GM12878 (cell line): ENCODE data around the gene HORMAD2. TPM values are rescaled to one million over a fixed set of nuclear protein-coding genes. Genes with fewer than 3 reads are reported as not detected.
A peak's percentile ranks its signal among the peaks of the same experiment; 100 is the strongest.

Source experiments
- CBX3 ChIP-seq: fragments of 200-600 bp; sonication (generic); IDR thresholded peaks from 2 replicates; pipeline ENCODE4 v1.6.1; 2016; ENCODE audit warnings: low read depth, borderline replicate concordance
- CHD1 ChIP-seq: IDR thresholded peaks from 2 replicates; pipeline ENCODE4 v1.6.1; 2012; ENCODE audit warnings: low read depth, low read length, improper control_type of control experiment
- CHD2 ChIP-seq: IDR thresholded peaks from 2 replicates; pipeline ENCODE4 v1.6.1; 2011; ENCODE audit warnings: low read depth, low read length, improper control_type of control experiment, borderline replicate concordance
- CREM ChIP-seq: IDR thresholded peaks from 2 replicates; pipeline ENCODE4 v1.6.1; 2014; ENCODE audit warnings: antibody characterized with exemption, low read depth
- FOS ChIP-seq: IDR thresholded peaks from 3 replicates; pipeline ENCODE4 v1.6.1; 2011; ENCODE audit warnings: borderline replicate concordance; ENCODE audit not compliant: insufficient read length; ENCODE audit errors: extremely low read depth
- HDAC6 ChIP-seq: fragments of 200-600 bp; sonication (generic); IDR thresholded peaks from one replicate; pipeline ENCODE4 v1.8.0; 2017; ENCODE audit warnings: antibody characterized with exemption; ENCODE audit not compliant: unreplicated experiment
- MTA2 ChIP-seq: fragments of 450-650 bp; IDR thresholded peaks from 2 replicates; pipeline ENCODE4 v1.6.1; 2016; ENCODE audit warnings: low read depth, mild to moderate bottlenecking, moderate library complexity
- MYB ChIP-seq: fragments of 150-350 bp; IDR thresholded peaks from 2 replicates; pipeline ENCODE4 v1.6.1; 2014; ENCODE audit warnings: mild to moderate bottlenecking, low read depth, low read length, borderline replicate concordance
- RUNX3 ChIP-seq: IDR thresholded peaks from 2 replicates; pipeline ENCODE4 v1.6.1; 2012; ENCODE audit warnings: low read length, inconsistent platforms
- TCF3 ChIP-seq: IDR thresholded peaks from 2 replicates; pipeline ENCODE4 v1.6.1; 2012; ENCODE audit warnings: low read depth, mild to moderate bottlenecking, low read length, borderline replicate concordance; ENCODE audit not compliant: insufficient read depth
- WRNIP1 ChIP-seq: IDR thresholded peaks from 2 replicates; pipeline ENCODE4 v1.6.1; 2011; ENCODE audit warnings: low read depth, low read length, improper control_type of control experiment, borderline replicate concordance
- ZNF207 ChIP-seq: fragments of 450-650 bp; IDR thresholded peaks from 2 replicates; pipeline ENCODE4 v1.6.1; 2014; ENCODE audit warnings: antibody characterized with exemption, mild to moderate bottlenecking, borderline replicate concordance
- polyA plus RNA-seq, 11 experiments: library from polyadenylated mRNA; depleted of rRNA in 4 of 11; unstranded in 6 of 11; stranded (reverse) in 5 of 11; fragments of >200 nt; fragmentation: Nextera tagmentation in 4 of 11; fragmentation: Illumina TruSeq in 1 of 11; extraction: Ambion mirVana in 4 of 11; extraction: Trizol in 1 of 11; gene quantifications; 1 replicate in 1 of 11; 2 replicates in 10 of 11; pipeline versions ENCODE4 v1.2.1 to v1.2.3, GENCODE V29; 2011 to 2016; ENCODE audit warnings: inconsistent platforms in 2 of 11, missing spikeins in 2 of 11, low read depth in 1 of 11
- total RNA-seq, 4 experiments: library from RNA; depleted of rRNA in 3 of 4; stranded (reverse); fragments of >200 nt in 3 of 4; fragmentation: Illumina TruSeq in 1 of 4; extraction: Trizol in 1 of 4; gene quantifications; 2 replicates each; pipeline versions ENCODE4 v1.2.1 to v1.2.3, GENCODE V29; 2013 to 2021
- TF ChIP-seq, protein P1 (sequence below): fragments of 150-350 bp; IDR thresholded peaks from 2 replicates; pipeline ENCODE4 v1.6.1; 2014; ENCODE audit warnings: mild to moderate bottlenecking, low read depth, low read length
- TF ChIP-seq, protein P2 (sequence below): IDR thresholded peaks from 2 replicates; pipeline ENCODE4 v1.6.1; 2012; ENCODE audit warnings: low read depth, low read length, improper control_type of control experiment
- TF ChIP-seq, protein P3 (sequence below): fragments of 450-650 bp; IDR thresholded peaks from 2 replicates; pipeline ENCODE4 v1.6.1; 2017; ENCODE audit warnings: borderline replicate concordance
- TF ChIP-seq, protein P4 (sequence below): fragments of 450-650 bp; IDR thresholded peaks from 2 replicates; pipeline ENCODE4 v1.6.1; 2018; ENCODE audit warnings: mild to moderate bottlenecking, low read depth, moderate library complexity; ENCODE audit not compliant: partially characterized antibody
- TF ChIP-seq, protein P5 (sequence below): fragments of 450-650 bp; IDR thresholded peaks from 2 replicates; pipeline ENCODE4 v1.6.1; 2016; ENCODE audit warnings: mild to moderate bottlenecking
- TF ChIP-seq, protein P6 (sequence below), 3 experiments: IDR thresholded peaks in 2 of 3; conservative IDR thresholded peaks in 1 of 3; 2 replicates each; pipeline ENCODE4 v1.5.1; 2011; ENCODE audit warnings: low read depth in 3 of 3, low read length in 3 of 3, mild to moderate bottlenecking in 3 of 3, control low read depth in 2 of 3, moderate library complexity in 2 of 3, inconsistent platforms in 1 of 3, mixed read lengths in 1 of 3; ENCODE audit not compliant: control insufficient read depth in 2 of 3, insufficient read depth in 1 of 3; ENCODE audit errors: extremely low read depth in 1 of 3

Gene HORMAD2
- total and polyA plus RNA-seq, 10 of the 15 experiments (the other 5 are each of a cell fraction or from before 2014, with no cell fraction given) = 0.07 to 0.13 TPM; not detected in 8

DNA sequence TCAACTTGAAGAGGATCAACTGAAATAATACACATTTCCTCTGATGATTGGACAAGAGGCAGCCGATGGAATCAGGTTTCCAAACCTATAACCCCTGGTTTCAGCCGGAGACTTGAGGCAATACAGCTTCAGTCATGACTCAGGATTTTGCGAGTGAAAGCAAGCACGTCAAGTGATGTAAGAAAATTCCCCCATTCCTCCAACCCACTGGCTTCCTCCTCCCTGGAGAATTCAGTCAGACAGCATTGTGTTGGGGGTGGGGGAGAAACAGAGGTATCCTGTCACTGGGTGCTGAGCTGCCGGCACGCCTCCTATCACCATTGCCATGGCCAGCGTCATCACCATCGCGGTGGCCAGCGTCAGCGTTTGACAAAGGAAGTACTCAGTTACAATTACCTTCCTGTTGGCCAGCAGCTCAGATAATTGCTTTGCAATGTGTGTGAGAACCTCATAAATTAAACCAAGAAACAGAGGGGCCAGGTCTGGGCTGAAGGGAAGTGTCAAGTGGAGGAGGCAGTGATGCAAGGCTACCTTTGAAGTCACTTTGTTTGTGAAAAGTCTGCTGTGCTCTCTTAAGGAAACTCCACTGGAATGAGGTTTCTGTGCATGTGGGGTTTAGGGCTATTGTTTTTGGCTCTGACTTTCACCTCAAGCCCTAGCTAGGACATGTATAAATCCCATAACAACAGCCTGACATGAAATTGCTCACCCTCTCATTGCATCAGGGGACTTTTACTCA, 116.0 kb downstream of the HORMAD2 start (continued):
- peak; percentile 80 for TF ChIP-seq CREM
- TF ChIP-seq, protein P1, sequence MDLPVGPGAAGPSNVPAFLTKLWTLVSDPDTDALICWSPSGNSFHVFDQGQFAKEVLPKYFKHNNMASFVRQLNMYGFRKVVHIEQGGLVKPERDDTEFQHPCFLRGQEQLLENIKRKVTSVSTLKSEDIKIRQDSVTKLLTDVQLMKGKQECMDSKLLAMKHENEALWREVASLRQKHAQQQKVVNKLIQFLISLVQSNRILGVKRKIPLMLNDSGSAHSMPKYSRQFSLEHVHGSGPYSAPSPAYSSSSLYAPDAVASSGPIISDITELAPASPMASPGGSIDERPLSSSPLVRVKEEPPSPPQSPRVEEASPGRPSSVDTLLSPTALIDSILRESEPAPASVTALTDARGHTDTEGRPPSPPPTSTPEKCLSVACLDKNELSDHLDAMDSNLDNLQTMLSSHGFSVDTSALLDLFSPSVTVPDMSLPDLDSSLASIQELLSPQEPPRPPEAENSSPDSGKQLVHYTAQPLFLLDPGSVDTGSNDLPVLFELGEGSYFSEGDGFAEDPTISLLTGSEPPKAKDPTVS = no peak
- TF ChIP-seq MTA2 = peak; percentile 78; the same call in 1 of the 2 replicates
- TF ChIP-seq, protein P2, sequence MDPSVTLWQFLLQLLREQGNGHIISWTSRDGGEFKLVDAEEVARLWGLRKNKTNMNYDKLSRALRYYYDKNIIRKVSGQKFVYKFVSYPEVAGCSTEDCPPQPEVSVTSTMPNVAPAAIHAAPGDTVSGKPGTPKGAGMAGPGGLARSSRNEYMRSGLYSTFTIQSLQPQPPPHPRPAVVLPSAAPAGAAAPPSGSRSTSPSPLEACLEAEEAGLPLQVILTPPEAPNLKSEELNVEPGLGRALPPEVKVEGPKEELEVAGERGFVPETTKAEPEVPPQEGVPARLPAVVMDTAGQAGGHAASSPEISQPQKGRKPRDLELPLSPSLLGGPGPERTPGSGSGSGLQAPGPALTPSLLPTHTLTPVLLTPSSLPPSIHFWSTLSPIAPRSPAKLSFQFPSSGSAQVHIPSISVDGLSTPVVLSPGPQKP = no peak
- peak; percentile 38 for TF ChIP-seq RUNX3
- no peak for TF ChIP-seq CHD1
- TF ChIP-seq, protein P3, sequence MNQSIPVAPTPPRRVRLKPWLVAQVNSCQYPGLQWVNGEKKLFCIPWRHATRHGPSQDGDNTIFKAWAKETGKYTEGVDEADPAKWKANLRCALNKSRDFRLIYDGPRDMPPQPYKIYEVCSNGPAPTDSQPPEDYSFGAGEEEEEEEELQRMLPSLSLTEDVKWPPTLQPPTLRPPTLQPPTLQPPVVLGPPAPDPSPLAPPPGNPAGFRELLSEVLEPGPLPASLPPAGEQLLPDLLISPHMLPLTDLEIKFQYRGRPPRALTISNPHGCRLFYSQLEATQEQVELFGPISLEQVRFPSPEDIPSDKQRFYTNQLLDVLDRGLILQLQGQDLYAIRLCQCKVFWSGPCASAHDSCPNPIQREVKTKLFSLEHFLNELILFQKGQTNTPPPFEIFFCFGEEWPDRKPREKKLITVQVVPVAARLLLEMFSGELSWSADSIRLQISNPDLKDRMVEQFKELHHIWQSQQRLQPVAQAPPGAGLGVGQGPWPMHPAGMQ = no peak
- TF ChIP-seq ZNF207 = no peak
- TF ChIP-seq, protein P4, sequence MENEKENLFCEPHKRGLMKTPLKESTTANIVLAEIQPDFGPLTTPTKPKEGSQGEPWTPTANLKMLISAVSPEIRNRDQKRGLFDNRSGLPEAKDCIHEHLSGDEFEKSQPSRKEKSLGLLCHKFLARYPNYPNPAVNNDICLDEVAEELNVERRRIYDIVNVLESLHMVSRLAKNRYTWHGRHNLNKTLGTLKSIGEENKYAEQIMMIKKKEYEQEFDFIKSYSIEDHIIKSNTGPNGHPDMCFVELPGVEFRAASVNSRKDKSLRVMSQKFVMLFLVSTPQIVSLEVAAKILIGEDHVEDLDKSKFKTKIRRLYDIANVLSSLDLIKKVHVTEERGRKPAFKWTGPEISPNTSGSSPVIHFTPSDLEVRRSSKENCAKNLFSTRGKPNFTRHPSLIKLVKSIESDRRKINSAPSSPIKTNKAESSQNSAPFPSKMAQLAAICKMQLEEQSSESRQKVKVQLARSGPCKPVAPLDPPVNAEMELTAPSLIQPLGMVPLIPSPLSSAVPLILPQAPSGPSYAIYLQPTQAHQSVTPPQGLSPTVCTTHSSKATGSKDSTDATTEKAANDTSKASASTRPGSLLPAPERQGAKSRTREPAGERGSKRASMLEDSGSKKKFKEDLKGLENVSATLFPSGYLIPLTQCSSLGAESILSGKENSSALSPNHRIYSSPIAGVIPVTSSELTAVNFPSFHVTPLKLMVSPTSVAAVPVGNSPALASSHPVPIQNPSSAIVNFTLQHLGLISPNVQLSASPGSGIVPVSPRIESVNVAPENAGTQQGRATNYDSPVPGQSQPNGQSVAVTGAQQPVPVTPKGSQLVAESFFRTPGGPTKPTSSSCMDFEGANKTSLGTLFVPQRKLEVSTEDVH = no peak
- no peak for TF ChIP-seq FOS
- TF ChIP-seq WRNIP1 = no peak
- TF ChIP-seq, protein P5, sequence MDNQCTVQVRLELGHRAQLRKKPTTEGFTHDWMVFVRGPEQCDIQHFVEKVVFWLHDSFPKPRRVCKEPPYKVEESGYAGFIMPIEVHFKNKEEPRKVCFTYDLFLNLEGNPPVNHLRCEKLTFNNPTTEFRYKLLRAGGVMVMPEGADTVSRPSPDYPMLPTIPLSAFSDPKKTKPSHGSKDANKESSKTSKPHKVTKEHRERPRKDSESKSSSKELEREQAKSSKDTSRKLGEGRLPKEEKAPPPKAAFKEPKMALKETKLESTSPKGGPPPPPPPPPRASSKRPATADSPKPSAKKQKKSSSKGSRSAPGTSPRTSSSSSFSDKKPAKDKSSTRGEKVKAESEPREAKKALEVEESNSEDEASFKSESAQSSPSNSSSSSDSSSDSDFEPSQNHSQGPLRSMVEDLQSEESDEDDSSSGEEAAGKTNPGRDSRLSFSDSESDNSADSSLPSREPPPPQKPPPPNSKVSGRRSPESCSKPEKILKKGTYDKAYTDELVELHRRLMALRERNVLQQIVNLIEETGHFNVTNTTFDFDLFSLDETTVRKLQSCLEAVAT = 0 out of 2 replicates have a peak, but pooled peaks have one; percentile 51
- peak; percentile 72; the same call in 1 of the 2 replicates for TF ChIP-seq CHD2
- TF ChIP-seq TCF3 = no peak
- TF ChIP-seq MYB = no peak
- no peak for TF ChIP-seq CBX3
- no peak for TF ChIP-seq HDAC6
- TF ChIP-seq, protein P6, sequence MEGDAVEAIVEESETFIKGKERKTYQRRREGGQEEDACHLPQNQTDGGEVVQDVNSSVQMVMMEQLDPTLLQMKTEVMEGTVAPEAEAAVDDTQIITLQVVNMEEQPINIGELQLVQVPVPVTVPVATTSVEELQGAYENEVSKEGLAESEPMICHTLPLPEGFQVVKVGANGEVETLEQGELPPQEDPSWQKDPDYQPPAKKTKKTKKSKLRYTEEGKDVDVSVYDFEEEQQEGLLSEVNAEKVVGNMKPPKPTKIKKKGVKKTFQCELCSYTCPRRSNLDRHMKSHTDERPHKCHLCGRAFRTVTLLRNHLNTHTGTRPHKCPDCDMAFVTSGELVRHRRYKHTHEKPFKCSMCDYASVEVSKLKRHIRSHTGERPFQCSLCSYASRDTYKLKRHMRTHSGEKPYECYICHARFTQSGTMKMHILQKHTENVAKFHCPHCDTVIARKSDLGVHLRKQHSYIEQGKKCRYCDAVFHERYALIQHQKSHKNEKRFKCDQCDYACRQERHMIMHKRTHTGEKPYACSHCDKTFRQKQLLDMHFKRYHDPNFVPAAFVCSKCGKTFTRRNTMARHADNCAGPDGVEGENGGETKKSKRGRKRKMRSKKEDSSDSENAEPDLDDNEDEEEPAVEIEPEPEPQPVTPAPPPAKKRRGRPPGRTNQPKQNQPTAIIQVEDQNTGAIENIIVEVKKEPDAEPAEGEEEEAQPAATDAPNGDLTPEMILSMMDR (IDR thresholded peaks at IDR 0.05 in 2 of 3, conservative IDR thresholded peaks at IDR 0.05 in 1 of 3; ENCODE audit: control insufficient read depth in 2 of 3, extremely low read depth in 1 of 3, insufficient read depth in 1 of 3, low read depth in 3 of 3, low read length in 3 of 3) = no peak
